NB4 (cell line): ENCODE data around the gene GRAMD4.

Experiments
- MYC ChIP-seq: IDR thresholded peaks from 2 replicates; pipeline ENCODE4 v1.6.1; 2011; ENCODE audit warnings: low read depth, low read length
- POLR2A ChIP-seq: IDR thresholded peaks from 2 replicates; pipeline ENCODE4 v1.6.1; 2011; ENCODE audit warnings: mild to moderate bottlenecking; ENCODE audit not compliant: insufficient read length; ENCODE audit errors: extremely low read depth
- TF ChIP-seq, protein P1 (sequence below): IDR thresholded peaks from one replicate; pipeline ENCODE4 v1.5.1; 2012; ENCODE audit warnings: low read depth, low read length
- TF ChIP-seq, protein P2 (sequence below): IDR thresholded peaks from 2 replicates; pipeline ENCODE4 v1.6.1; 2011; ENCODE audit warnings: low read depth, low read length

DNA sequence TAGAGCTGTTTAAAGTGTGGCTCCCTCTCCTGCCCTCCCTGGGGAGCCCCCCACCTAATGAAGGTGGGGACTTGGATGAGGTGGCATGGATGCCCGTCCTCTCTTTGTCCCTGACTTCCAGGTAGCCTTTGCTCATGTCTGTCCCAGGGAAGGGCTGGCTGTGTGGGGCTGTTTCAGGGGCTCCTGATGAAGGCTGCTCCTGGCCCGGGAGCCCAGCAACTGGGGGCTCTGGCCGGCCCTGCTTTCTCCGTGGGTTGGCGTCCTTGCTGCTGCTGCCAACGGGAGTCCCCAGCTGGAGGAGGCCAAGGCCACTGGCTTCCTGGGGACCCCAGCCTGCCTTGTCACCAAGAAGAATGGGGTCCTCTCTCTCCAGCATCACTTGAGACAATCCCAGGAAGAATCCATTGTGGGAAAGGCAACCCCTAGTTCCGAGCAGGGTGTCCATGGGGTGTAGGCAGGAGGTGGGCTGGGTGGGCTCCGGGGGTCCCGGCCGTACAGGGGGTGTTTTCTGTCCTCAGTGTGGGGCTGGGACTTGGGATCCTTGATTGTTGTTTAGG, 13.2 kb downstream of the GRAMD4 start:
- no peak for TF ChIP-seq POLR2A
- TF ChIP-seq, protein P1, sequence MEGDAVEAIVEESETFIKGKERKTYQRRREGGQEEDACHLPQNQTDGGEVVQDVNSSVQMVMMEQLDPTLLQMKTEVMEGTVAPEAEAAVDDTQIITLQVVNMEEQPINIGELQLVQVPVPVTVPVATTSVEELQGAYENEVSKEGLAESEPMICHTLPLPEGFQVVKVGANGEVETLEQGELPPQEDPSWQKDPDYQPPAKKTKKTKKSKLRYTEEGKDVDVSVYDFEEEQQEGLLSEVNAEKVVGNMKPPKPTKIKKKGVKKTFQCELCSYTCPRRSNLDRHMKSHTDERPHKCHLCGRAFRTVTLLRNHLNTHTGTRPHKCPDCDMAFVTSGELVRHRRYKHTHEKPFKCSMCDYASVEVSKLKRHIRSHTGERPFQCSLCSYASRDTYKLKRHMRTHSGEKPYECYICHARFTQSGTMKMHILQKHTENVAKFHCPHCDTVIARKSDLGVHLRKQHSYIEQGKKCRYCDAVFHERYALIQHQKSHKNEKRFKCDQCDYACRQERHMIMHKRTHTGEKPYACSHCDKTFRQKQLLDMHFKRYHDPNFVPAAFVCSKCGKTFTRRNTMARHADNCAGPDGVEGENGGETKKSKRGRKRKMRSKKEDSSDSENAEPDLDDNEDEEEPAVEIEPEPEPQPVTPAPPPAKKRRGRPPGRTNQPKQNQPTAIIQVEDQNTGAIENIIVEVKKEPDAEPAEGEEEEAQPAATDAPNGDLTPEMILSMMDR = no peak
- TF ChIP-seq, protein P2, sequence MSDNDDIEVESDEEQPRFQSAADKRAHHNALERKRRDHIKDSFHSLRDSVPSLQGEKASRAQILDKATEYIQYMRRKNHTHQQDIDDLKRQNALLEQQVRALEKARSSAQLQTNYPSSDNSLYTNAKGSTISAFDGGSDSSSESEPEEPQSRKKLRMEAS = no peak
- TF ChIP-seq MYC = no peak
